SK-N-SH (cell line): Measurements from ENCODE around the gene DUT. TPM values are rescaled to one million over a fixed set of nuclear protein-coding genes. Genes with fewer than 3 reads are reported as not detected.

Experiments used
- CTCF ChIA-PET: fragments of 300-600, 350-600 bp; formaldehyde crosslinking; extraction: SDS; loops from one replicate; lab custom pipeline; 2021; lab: Yijun Ruan, JAX
- POLR2A ChIA-PET: fragments of 350-600 bp; sonication (Branson Sonifier 250); formaldehyde crosslinking; extraction: SDS; loops from one replicate; lab custom pipeline; 2020; ENCODE audit warnings: antibody characterized with exemption, inconsistent platforms; lab: Yijun Ruan, JAX
- DNase-seq: peaks from one replicate; pipeline ENCODE4 v3.0.0; 2012
- H2AFZ ChIP-seq: fragments of 200-600 bp; sonication (generic); 2 replicates; pipeline ENCODE4 v1.8.1; 2016; ENCODE audit warnings: antibody characterized with exemption, mild to moderate bottlenecking, low read depth
- H3F3A ChIP-seq: fragments of 200-600 bp; sonication (generic); replicated peaks from 2 replicates; pipeline ENCODE3; 2016; ENCODE audit warnings: antibody characterized with exemption, mild to moderate bottlenecking; ENCODE audit not compliant: insufficient read depth
- H3K27ac ChIP-seq, 2 experiments: fragments of 200-500 bp in 1 of 2; fragments of 200-600 bp in 1 of 2; sonication (Bioruptor generic) in 1 of 2; sonication (generic), shearing (Covaris generic) in 1 of 2; 2 replicates each; pipeline versions ENCODE4 v1.5.1 to v1.6.1; 2014 to 2016; ENCODE audit warnings: low read depth in 2 of 2, inconsistent platforms in 1 of 2, low read length in 1 of 2, mild to moderate bottlenecking in 1 of 2, mixed read lengths in 1 of 2
- H3K27me3 ChIP-seq: fragments of 200-600 bp; sonication (generic), shearing (Covaris generic); 2 replicates; pipeline ENCODE4 v1.6.1; 2016; ENCODE audit warnings: mixed run types; ENCODE audit not compliant: insufficient read depth
- H3K36me3 ChIP-seq, 2 experiments: fragments of 200-500 bp in 1 of 2; fragments of 200-600 bp in 1 of 2; sonication (Bioruptor generic) in 1 of 2; sonication (generic) in 1 of 2; replicated peaks in 1 of 2; 2 replicates each; pipeline versions ENCODE3 to v1.5.1; 2014 to 2016; ENCODE audit warnings: low read length in 1 of 2, mild to moderate bottlenecking in 1 of 2; ENCODE audit not compliant: insufficient read depth in 2 of 2, control insufficient read depth in 1 of 2
- H3K4me1 ChIP-seq, 2 experiments: fragments of 200-500 bp in 1 of 2; fragments of 200-600 bp in 1 of 2; sonication (Bioruptor generic) in 1 of 2; sonication (generic), shearing (Covaris generic) in 1 of 2; 2 replicates each; pipeline versions ENCODE4 v1.5.1 to v1.6.1; 2014 to 2016; ENCODE audit warnings: low read depth in 1 of 2, low read length in 1 of 2, mixed run types in 1 of 2; ENCODE audit not compliant: insufficient read depth in 2 of 2, control insufficient read depth in 1 of 2
- H3K4me2 ChIP-seq: fragments of 200-600 bp; sonication (generic), shearing (Covaris generic); 2 replicates; pipeline ENCODE4 v1.6.1; 2017; ENCODE audit warnings: mixed run types
- H3K4me3 ChIP-seq, 2 experiments: fragments of 200-500 bp in 1 of 2; fragments of 200-600 bp in 1 of 2; sonication (Bioruptor generic) in 1 of 2; sonication (generic), shearing (Covaris generic) in 1 of 2; 2 replicates each; pipeline versions ENCODE4 v1.5.1 to v1.8.1; 2014 to 2016; ENCODE audit warnings: low read depth in 2 of 2, inconsistent platforms in 1 of 2, low read length in 1 of 2, mild to moderate bottlenecking in 1 of 2, mixed read lengths in 1 of 2, moderate library complexity in 1 of 2
- H3K79me2 ChIP-seq: fragments of 200-600 bp; sonication (generic); 2 replicates; pipeline ENCODE4 v1.8.1; 2017; ENCODE audit warnings: mild to moderate bottlenecking; ENCODE audit not compliant: insufficient read depth
- H3K9ac ChIP-seq: fragments of 200-600 bp; sonication (generic); 2 replicates; pipeline ENCODE4 v1.6.1; 2017; ENCODE audit warnings: mixed run types
- H3K9me2 ChIP-seq: fragments of 200-600 bp; sonication (generic); 2 replicates; pipeline ENCODE4 v1.6.1; 2017; ENCODE audit warnings: mixed run types
- H3K9me3 ChIP-seq: fragments of 200-600 bp; sonication (generic); 2 replicates; pipeline ENCODE4 v1.6.1; 2017; ENCODE audit warnings: mixed run types, mild to moderate bottlenecking, moderate library complexity
- H4K20me1 ChIP-seq: fragments of 200-600 bp; sonication (generic); 2 replicates; pipeline ENCODE4 v1.6.1; 2017; ENCODE audit warnings: mild to moderate bottlenecking, mixed run types; ENCODE audit not compliant: insufficient read depth
- ELF1 ChIP-seq: IDR thresholded peaks from 2 replicates; pipeline ENCODE4 v1.4.0; 2012
- EP300 ChIP-seq, 2 experiments: IDR thresholded peaks; 2 replicates each; pipeline versions ENCODE4 v1.4.0 to v1.6.1; 2012; ENCODE audit warnings: borderline replicate concordance in 1 of 2, low read depth in 1 of 2, low read length in 1 of 2
- FOSL2 ChIP-seq: IDR thresholded peaks from 2 replicates; pipeline ENCODE4 v1.4.0; 2012; ENCODE audit warnings: low read depth, mild to moderate bottlenecking, moderate library complexity, borderline replicate concordance
- FOXM1 ChIP-seq: IDR thresholded peaks from 2 replicates; pipeline ENCODE4 v1.4.0; 2012; ENCODE audit warnings: low read depth, mild to moderate bottlenecking
- GABPA ChIP-seq: IDR thresholded peaks from 2 replicates; pipeline ENCODE4 v1.4.0; 2012; ENCODE audit warnings: low read depth, mild to moderate bottlenecking
- MXI1 ChIP-seq: IDR thresholded peaks from 2 replicates; pipeline ENCODE4 v1.6.1; 2012; ENCODE audit warnings: mild to moderate bottlenecking, low read depth, low read length, improper control_type of control experiment
- NFIC ChIP-seq: IDR thresholded peaks from 2 replicates; pipeline ENCODE4 v1.4.0; 2012; ENCODE audit warnings: borderline replicate concordance
- POLR2AphosphoS5 ChIP-seq: IDR thresholded peaks from 2 replicates; pipeline ENCODE4 v1.6.1; 2012; ENCODE audit warnings: low read depth, low read length
- RAD21 ChIP-seq: IDR thresholded peaks from 2 replicates; pipeline ENCODE4 v1.6.1; 2012; ENCODE audit warnings: mild to moderate bottlenecking, low read length
- RCOR1 ChIP-seq: fragments of 150-350 bp; IDR thresholded peaks from 2 replicates; pipeline ENCODE4 v1.6.1; 2017; ENCODE audit warnings: antibody characterized with exemption, low read length
- RFX5 ChIP-seq: IDR thresholded peaks from 2 replicates; pipeline ENCODE4 v1.6.1; 2012; ENCODE audit warnings: mild to moderate bottlenecking, improper control_type of control experiment, low read length
- RXRA ChIP-seq: IDR thresholded peaks from 2 replicates; pipeline ENCODE4 v1.4.0; 2012; ENCODE audit warnings: low read depth, mild to moderate bottlenecking, borderline replicate concordance
- SIN3A ChIP-seq: IDR thresholded peaks from 2 replicates; pipeline ENCODE4 v1.6.1; 2012; ENCODE audit warnings: low read depth, mild to moderate bottlenecking, low read length, moderate library complexity, borderline replicate concordance
- TAF1 ChIP-seq: IDR thresholded peaks from 2 replicates; pipeline ENCODE4 v1.6.1; 2012; ENCODE audit warnings: low read depth, mild to moderate bottlenecking, low read length, moderate library complexity, borderline replicate concordance
- TEAD4 ChIP-seq: IDR thresholded peaks from 2 replicates; pipeline ENCODE4 v1.4.0; 2012; ENCODE audit warnings: mild to moderate bottlenecking, borderline replicate concordance; ENCODE audit not compliant: insufficient read depth
- WGBS: methylation state at CpG from one replicate; pipeline ENCODE4 v1.1.6; 2017; ENCODE audit warnings: low lambda C conversion rate; 5-methylcytosine and 5-hydroxymethylcytosine counted together
- polyA plus RNA-seq, 3 experiments: library from polyadenylated mRNA; depleted of rRNA; stranded (reverse); fragments of >200 nt; gene quantifications; 2 replicates each; pipeline ENCODE4 v1.2.3, GENCODE V29; 2012
- TF ChIP-seq, protein P1 (sequence below): IDR thresholded peaks from 2 replicates; pipeline ENCODE4 v1.4.0; 2012; ENCODE audit warnings: low read depth, borderline replicate concordance
- TF ChIP-seq, protein P2 (sequence below): IDR thresholded peaks from 2 replicates; pipeline ENCODE4 v1.4.0; 2012; ENCODE audit warnings: low read depth, borderline replicate concordance
- TF ChIP-seq, protein P3 (sequence below): fragments of 200-600 bp; sonication (generic); IDR thresholded peaks from 2 replicates; pipeline ENCODE4 v1.6.1; 2017; ENCODE audit warnings: antibody characterized with exemption, mild to moderate bottlenecking, moderate library complexity
- TF ChIP-seq, protein P4 (sequence below): fragments of 150-350 bp; IDR thresholded peaks from 2 replicates; pipeline ENCODE4 v1.6.1; 2016; ENCODE audit warnings: mild to moderate bottlenecking, low read depth, low read length
- TF ChIP-seq, protein P5 (sequence below): IDR thresholded peaks from 2 replicates; pipeline ENCODE4 v1.6.1; 2012; ENCODE audit warnings: mild to moderate bottlenecking, low read depth, low read length, moderate library complexity
- TF ChIP-seq, protein P6 (sequence below): IDR thresholded peaks from 2 replicates; pipeline ENCODE4 v1.4.0; 2012; ENCODE audit warnings: low read depth

The DUT gene
- 67.1 and 79.3 TPM in 2 replicates for polyA plus RNA-seq (2012; rRNA removed)
- 84.7 and 92.5 TPM in 2 replicates for polyA plus RNA-seq (2012; cell fraction: cytosol; rRNA removed)
- 152 and 251 TPM in 2 replicates for polyA plus RNA-seq (2012; cell fraction: nucleus; rRNA removed)

DNA sequence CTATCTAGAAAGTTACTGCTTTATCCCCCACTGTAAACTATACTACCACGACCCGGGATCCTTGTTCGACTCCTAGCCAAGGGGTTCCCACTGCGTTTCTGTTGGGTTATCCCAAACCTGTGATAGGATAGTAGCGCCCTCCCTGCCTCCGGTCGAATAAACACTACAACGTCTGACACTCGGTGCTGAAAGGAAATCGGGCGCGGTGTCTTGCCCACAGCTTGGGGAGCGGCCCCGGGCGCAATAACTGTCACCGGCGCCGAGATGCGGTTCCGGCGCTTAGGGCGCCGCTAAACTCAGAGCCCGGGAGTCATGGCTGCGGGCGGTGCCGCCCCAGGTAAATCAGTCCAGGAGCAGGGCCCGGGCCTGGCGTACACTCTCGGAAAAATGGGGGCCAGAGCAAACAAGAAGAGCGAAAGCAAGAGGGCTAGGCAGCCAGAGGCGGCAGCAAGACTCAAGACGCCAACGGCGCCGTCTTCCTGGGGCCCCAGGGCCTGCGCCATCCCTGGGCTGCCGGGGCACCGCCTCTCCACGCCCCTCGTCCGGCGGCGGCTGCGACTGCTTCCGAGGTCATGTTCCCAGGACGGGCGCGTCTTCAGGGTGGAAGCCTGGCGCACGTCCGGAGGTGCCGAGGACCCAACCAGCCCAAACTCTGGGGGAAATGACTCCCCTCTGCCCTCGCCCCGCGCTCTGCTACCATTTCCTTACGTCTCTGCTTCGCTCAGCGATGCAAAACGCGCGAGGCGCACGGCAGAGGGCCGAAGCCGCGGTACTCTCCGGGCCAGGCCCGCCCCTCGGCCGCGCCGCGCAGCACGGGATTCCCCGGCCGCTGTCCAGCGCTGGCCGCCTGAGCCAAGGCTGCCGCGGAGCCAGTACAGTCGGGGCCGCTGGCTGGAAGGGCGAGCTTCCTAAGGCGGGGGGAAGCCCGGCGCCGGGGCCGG lies at the start of gene DUT:
Gene DUT, plus strand, starts transcription at position 575 of the 941 bp plus-strand sequence. Its CDS starts 87 bp downstream, at position 662.
- peaks cover 7 to 17% of the 10 kb centered on the region in 2 experiments; a peak in 3 of 4 replicates for H3K4me1 ChIP-seq
- H3K4me3 ChIP-seq = peak within 1 kb of the TSS; percentile 77 to 95
- peak within 1 kb of the TSS; percentile 64 for H2AFZ ChIP-seq
- peaks cover 7% of the 10 kb centered on the region; the same call in 1 of the 2 replicates for H4K20me1 ChIP-seq
- peak; percentile 87 for DNase-seq
- no peaks in the 10 kb centered on the region for H3K9me3 ChIP-seq
- WGBS = under 1% methylated on average over 44 of the region's 89 CpGs
- H3K27me3 ChIP-seq = no peaks in the 10 kb centered on the region
- peaks cover 24 to 32% of the 10 kb centered on the region in 2 experiments for H3K36me3 ChIP-seq
- ChIA-PET CTCF (interaction anchor here (0.8 to 3.7 kb wide), 2 partner anchors 21 to 191 kb away, joined by 4 to 19 read pairs; no protein-coding TSS in a partner anchor), POLR2A (no interaction called here)
- H3K79me2 ChIP-seq = peaks cover 35% of the 10 kb centered on the region
- no peaks in the 10 kb centered on the region for H3K9me2 ChIP-seq
- peak within 1 kb of the TSS; percentile 99 for H3K4me2 ChIP-seq
- H3K27ac ChIP-seq = peak within 1 kb of the TSS; percentile 86 to 94
- H3K9ac ChIP-seq = peak within 1 kb of the TSS; percentile 92
- H3F3A ChIP-seq = peaks cover 16% of the 10 kb centered on the region
- no peak for TF ChIP-seq FOXM1
- TF ChIP-seq, protein P1, sequence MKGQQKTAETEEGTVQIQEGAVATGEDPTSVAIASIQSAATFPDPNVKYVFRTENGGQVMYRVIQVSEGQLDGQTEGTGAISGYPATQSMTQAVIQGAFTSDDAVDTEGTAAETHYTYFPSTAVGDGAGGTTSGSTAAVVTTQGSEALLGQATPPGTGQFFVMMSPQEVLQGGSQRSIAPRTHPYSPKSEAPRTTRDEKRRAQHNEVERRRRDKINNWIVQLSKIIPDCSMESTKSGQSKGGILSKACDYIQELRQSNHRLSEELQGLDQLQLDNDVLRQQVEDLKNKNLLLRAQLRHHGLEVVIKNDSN = no peak
- TF ChIP-seq, protein P2, sequence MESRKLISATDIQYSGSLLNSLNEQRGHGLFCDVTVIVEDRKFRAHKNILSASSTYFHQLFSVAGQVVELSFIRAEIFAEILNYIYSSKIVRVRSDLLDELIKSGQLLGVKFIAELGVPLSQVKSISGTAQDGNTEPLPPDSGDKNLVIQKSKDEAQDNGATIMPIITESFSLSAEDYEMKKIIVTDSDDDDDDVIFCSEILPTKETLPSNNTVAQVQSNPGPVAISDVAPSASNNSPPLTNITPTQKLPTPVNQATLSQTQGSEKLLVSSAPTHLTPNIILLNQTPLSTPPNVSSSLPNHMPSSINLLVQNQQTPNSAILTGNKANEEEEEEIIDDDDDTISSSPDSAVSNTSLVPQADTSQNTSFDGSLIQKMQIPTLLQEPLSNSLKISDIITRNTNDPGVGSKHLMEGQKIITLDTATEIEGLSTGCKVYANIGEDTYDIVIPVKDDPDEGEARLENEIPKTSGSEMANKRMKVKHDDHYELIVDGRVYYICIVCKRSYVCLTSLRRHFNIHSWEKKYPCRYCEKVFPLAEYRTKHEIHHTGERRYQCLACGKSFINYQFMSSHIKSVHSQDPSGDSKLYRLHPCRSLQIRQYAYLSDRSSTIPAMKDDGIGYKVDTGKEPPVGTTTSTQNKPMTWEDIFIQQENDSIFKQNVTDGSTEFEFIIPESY = no peak
- 0 out of 2 replicates have a peak, but pooled peaks have one; percentile 4 for TF ChIP-seq TEAD4
- TF ChIP-seq POLR2AphosphoS5 = peak; percentile 93; the same call in 1 of the 2 replicates
- peak; percentile 51 for TF ChIP-seq SIN3A
- TF ChIP-seq RFX5 = no peak
- no peak; the same call in 1 of the 2 replicates for TF ChIP-seq MXI1
- TF ChIP-seq, protein P3, sequence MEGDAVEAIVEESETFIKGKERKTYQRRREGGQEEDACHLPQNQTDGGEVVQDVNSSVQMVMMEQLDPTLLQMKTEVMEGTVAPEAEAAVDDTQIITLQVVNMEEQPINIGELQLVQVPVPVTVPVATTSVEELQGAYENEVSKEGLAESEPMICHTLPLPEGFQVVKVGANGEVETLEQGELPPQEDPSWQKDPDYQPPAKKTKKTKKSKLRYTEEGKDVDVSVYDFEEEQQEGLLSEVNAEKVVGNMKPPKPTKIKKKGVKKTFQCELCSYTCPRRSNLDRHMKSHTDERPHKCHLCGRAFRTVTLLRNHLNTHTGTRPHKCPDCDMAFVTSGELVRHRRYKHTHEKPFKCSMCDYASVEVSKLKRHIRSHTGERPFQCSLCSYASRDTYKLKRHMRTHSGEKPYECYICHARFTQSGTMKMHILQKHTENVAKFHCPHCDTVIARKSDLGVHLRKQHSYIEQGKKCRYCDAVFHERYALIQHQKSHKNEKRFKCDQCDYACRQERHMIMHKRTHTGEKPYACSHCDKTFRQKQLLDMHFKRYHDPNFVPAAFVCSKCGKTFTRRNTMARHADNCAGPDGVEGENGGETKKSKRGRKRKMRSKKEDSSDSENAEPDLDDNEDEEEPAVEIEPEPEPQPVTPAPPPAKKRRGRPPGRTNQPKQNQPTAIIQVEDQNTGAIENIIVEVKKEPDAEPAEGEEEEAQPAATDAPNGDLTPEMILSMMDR = 0 out of 2 replicates have a peak, but pooled peaks have one; percentile 15
- TF ChIP-seq NFIC = no peak
- TF ChIP-seq RAD21 = no peak
- 0 out of 4 replicates have a peak, but pooled peaks of 1 of the 2 experiments have one; percentile 1 for TF ChIP-seq EP300 (IDR thresholded peaks at IDR 0.05; ENCODE audit: borderline replicate concordance in 1 of 2, low read depth in 1 of 2, low read length in 1 of 2)
- no peak; the same call in 1 of the 2 replicates for TF ChIP-seq ELF1
- no peak for TF ChIP-seq RXRA
- TF ChIP-seq, protein P4, sequence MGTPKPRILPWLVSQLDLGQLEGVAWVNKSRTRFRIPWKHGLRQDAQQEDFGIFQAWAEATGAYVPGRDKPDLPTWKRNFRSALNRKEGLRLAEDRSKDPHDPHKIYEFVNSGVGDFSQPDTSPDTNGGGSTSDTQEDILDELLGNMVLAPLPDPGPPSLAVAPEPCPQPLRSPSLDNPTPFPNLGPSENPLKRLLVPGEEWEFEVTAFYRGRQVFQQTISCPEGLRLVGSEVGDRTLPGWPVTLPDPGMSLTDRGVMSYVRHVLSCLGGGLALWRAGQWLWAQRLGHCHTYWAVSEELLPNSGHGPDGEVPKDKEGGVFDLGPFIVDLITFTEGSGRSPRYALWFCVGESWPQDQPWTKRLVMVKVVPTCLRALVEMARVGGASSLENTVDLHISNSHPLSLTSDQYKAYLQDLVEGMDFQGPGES = no peak
- no peak for TF ChIP-seq RCOR1
- TF ChIP-seq, protein P5, sequence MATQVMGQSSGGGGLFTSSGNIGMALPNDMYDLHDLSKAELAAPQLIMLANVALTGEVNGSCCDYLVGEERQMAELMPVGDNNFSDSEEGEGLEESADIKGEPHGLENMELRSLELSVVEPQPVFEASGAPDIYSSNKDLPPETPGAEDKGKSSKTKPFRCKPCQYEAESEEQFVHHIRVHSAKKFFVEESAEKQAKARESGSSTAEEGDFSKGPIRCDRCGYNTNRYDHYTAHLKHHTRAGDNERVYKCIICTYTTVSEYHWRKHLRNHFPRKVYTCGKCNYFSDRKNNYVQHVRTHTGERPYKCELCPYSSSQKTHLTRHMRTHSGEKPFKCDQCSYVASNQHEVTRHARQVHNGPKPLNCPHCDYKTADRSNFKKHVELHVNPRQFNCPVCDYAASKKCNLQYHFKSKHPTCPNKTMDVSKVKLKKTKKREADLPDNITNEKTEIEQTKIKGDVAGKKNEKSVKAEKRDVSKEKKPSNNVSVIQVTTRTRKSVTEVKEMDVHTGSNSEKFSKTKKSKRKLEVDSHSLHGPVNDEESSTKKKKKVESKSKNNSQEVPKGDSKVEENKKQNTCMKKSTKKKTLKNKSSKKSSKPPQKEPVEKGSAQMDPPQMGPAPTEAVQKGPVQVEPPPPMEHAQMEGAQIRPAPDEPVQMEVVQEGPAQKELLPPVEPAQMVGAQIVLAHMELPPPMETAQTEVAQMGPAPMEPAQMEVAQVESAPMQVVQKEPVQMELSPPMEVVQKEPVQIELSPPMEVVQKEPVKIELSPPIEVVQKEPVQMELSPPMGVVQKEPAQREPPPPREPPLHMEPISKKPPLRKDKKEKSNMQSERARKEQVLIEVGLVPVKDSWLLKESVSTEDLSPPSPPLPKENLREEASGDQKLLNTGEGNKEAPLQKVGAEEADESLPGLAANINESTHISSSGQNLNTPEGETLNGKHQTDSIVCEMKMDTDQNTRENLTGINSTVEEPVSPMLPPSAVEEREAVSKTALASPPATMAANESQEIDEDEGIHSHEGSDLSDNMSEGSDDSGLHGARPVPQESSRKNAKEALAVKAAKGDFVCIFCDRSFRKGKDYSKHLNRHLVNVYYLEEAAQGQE = peak; percentile 95
- TF ChIP-seq TAF1 = peak; percentile 72
- TF ChIP-seq, protein P6, sequence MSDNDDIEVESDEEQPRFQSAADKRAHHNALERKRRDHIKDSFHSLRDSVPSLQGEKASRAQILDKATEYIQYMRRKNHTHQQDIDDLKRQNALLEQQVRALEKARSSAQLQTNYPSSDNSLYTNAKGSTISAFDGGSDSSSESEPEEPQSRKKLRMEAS = peak; percentile 67
- peak; percentile 88 for TF ChIP-seq GABPA
- TF ChIP-seq FOSL2 = no peak
